Measurements from ENCODE around the gene RGL3.
"Not testable (repeated sequence)": the region's sequence is repeated elsewhere in the genome, so short reads cannot be mapped to it uniquely, and the experiment has no call there.

RGL3 gene

DNA sequence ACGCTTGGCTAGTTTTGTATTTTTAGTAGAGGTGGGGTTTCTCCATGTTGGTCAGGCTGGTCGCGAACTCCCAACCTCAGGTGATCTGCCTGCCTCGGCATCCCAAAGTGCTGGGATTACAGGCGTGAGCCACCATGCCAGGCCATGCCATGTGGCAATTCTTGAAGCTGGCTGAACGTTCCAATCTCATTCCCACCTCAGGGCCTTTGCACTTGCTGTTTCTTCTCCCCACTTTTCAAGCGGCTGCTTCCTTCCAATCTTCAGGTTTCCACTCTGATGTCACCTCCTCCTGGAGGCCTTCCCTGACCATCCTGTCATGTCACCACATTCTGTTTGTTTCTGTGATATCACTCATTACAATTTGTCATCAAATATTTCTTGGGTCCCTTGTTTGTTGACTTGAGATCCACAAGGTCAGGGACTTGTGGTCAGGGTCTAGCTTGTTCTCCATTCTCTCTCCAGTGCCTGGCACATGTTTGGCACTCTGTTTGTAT lies 39.2 kb downstream of the RGL3 start:
- DNase-seq, result no peak

DNA sequence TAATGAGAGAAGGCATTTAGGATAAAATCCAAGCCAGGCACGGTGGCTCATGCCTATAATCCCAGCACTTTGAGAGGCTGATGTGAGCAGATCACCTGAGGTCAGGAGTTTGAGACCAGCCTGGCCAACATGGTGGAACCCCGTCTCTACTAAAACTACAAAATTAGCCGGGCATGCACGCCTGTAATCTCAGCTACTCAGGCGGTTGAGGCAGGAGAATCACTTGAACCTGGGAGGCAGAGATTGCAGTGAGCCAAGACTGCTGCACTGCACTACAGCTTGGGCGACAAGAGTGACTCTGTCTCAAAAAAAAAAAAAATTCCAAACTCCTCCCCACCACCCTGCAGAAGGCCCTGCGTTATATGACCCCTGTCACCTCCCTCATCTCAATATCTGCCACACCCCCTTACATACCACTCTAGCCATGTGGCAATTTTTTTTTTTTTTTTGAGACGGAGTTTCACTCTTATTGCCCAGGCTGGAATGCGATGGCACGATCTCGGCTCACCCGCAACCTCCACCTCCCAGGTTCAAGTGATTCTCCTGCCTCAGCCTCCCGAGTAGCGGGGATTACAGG lies 39.8 kb downstream of the RGL3 start:
- DNase-seq, result not testable (repeated sequence)

DNA sequence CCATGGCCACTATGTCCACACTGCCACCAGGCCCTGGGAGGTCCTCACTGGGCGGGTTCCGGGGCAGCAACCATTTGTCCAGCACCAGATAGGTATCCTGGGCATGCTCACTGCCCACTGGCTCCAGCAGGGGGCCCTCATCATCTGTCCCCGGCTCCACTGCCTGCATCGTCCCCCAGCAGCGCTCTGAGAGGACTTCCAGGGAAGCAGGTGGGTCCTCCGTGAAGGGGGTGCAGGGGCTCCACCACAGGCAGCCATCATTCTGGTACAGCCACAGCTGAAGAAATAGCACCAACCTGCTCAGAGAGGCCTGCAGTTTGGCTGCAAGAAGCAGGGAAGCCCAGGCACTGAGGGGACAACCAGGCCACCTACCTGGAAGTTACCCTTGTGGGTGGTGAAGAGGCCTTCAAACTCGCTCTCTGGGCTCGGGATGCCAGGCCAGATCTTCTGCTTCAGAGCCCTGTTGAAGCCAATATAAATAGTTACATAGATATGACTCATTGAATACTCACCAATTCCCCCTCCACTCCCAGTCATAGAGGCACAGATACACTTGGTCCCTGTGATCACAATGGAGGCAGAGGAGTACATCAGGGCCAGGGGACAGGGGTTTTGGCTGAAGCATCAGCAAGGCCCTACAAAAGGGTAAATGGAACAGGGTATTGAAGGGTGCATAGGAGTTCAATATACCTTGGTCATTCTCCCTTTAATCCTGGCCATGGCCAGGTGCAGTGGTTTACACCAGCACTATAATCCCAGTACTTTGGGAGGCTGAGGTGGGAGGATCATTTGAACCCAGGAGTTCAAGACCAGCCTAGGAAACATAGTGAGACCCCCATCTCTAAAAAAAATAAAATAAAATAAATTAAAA lies 40.6 kb downstream of the RGL3 start:
- DNase-seq, result peak; percentile 50

DNA sequence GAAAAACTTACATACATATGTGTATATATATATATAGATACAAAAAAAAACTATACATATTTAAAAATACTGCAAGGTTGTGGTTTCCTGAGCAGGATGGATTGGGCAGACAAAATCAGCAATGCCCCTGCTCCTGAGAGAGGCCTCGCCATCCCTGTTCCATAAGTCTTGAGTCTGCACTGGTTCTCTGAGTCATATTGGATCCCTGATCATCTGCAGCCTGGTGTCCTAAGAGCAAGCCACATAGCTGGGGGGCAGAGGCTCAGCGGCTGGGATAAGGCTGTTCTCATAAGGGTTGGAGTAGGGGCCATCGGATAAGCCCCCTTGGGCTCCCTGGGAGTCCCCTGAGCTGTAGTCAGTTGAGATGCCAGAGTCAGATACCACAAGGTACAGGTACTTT lies 41.4 kb downstream of the RGL3 start:
- DNase-seq, result no peak

DNA sequence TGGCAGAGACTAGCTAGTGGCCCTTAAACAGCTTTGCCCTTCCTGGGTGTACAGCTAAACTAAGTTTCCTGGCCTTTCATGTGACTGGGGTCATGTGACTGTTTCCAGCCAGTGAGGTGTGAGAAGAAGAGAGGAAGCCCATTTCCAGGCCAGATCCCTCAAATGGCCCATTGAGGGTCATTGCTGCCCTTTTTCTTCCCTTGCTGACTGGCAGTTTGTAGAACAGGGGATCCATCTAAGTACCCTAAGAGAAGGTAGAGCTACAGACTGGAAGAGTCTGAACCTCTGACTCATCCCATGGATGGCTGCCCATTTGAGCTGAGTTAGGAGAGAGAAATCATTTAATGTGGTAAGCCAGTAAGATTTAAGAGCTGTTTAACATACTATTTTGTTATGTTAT lies 41.9 kb downstream of the RGL3 start:
- DNase-seq, result no peak

DNA sequence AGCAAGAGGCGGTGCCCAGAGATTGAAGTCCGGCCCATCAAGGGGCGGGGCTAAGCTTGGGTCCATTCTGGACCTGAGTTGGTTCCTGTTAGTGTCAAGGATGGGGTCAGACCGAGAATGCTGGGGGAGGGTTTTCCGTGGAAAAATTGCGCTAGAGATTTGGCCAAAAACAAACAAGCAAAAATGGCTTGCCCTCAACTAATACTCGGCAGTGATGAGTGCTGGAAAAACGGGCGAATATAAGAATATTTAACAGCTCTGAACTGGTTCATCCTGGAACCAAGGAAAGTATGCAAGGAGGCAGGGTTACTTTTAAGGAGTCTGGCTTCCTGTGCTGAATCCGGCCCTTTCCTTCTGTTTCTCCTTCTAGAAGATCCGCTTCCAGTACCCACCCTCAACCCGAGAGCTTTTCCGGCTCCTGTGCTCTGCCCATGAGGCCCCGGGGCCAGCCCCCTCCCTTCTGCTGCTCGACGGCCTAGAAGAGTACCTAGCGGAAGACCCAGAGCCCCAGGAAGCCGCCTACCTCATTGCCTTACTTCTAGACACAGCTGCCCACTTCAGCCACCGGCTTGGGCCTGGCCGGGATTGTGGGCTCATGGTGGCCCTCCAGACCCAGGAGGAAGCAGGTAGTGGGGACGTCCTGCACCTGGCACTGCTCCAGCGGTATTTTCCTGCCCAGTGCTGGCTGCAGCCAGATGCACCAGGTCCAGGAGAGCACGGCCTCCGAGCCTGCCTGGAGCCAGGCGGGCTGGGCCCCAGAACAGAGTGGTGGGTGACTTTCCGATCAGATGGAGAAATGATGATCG lies 43.8 kb downstream of the RGL3 start:
- peak; percentile 62 for DNase-seq

DNA sequence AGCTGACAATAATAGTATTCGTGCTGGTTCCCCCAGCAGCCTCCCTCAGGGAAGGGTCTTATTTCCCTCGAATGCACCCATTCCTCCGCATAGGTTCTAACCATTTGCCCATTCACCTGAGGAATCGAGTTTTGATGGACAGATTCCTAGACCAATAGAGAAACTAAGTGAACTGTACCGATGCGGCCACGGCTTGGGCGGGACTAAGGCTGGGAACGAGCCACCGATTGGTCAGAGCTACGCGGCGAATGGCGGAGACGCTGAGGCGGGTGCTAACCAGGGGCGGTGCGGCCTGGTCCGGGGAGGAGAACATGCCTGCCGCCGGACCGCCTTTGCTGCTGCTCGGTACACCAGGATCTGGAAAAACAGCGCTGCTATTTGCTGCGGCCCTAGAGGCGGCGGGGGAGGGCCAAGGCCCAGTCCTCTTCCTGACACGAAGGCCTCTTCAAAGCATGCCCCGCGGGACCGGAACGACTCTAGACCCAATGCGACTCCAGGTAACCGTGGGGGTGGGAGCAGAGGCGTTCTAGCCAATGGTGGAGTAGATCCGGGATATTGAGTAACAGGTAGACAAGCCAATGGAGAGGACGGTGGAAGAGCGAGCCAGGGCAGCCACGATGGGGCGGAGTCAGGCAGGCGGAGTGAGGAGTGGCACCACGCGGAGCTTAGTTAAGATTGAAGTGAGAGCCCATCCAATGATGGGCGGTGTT lies 44.5 kb downstream of the RGL3 start, which contains the start of gene SWSAP1:
Gene SWSAP1, plus strand, starts transcription at position 234 of the 710 bp plus-strand sequence. Its CDS starts 15 bp downstream, at position 249.
- DNase-seq, result peak; percentile 100

DNA sequence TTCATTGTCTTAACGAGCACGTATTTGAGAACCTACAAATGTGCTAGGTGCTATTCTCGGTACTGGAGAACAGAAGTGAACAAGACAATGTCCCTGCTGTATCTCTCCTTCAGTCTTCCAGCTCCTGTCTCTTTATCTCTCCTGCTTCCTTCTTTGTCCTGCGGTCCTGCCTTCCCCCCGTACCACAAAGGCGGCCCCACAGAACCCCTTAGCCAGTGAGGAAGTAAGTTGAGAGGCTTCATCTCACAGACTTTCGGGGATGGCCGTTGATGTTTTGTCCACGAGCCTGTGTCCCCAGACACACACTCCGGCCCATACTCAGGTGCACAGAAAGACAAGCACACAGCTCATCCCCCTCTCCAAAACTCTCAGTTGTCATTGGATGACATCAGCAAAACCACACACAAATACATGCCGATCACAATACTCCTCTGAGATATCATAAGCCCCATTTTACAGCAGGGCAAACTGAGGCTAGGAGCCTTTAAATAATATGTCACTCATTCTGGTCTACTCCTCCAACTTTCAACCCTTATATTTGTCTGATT lies 45.2 kb downstream of the RGL3 start:
- DNase-seq, result no peak

DNA sequence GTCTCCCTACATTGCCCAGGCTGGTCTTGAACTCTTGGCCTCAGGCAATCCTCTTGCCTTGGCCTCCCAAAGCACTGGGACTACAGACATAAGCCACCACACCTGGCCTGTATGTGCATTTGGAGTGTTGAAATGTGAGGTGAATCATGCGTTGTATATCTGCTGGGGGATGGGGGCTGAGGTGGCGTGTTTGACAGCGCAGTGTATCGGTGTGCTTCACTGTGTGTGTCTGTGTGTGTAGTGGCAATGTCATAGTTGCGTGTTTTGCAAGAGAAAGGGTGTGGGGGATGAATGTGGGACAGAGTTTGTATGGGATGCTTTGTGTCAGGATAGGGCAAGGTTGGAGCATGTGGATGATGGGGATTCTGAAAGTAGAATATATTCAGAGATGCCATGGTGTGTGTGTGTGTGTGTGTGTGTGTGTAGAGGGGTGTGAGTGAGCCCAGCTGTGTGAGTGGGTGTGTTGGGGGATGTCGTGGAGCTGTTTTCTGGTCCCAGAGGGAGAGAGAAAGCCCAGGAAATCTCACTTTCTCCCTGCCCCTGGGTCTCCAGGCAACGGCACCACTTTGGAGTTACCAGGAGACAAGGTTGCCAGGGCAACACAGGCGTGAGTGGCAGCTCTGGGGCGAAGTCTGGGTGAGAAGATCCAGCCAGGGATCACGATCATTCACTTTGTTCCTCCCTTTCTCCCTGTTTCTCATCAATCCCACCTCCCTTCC lies 45.8 kb downstream of the RGL3 start:
- peak; percentile 93 for DNase-seq

DNA sequence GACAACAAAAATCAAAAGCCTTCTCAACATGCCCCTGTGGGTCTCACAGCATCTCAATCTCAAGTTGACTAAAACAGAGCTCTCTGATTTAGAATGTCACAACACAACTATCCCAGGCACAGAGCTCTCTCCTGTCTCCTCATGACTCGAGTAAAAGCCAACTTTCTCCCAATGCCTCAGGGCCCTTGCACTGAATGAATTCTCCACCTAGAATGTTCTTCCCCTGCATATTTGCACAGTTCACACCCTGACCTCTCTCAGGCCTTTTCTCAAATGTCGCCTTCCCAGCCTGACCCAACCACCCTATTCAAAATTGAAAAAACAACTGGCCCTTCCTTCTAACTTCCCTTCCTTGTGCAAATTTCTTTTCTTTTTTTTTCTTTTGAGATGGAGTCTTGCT lies 48.4 kb downstream of the RGL3 start:
- DNase-seq, result no peak

DNA sequence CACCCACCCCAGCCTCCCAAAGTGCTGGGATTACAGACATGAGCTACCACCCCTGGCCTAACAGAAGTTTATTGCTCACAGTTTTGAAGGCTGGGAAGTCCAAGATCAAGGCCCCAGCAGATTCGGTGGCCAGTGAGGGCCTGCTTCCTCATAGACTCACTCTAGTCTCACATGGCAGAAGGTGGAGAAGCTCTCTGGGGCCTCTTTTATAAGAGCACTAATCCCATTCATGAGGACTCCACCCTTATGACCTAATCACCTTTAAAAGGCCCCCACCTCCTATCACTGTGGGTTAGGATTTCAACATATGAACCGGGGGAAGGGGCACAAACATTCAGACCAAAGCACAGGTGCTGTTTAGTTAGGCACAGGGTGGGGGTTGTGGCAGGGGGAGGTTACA lies 51.6 kb downstream of the RGL3 start:
- no peak for DNase-seq

DNA sequence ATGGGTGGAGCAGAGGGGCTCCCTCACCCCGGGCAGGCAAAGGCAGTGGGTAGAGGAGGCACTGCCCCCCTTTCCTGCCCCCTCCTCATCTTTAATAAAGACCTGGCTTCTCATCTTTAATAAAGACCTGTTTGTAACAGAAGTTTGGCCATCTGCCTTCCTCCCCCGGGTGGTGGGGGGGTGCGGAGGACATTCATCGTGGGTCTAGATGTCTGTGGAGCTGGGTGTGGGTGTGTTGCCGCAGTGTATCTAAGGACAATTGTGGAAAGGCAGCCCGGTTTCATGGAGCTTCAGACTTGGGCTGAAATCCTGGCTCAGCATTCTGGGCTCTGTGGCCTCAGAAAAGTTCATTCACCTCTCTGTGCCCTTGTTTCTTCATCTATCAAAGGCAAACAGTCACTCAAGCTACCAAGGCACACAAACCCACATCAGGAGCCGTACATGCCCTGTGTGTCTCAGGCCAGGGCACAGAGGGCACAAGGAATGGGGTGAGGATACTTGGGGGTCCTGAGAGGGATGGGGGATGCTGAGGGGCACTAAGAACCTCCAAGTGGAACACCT lies 53.5 kb downstream of the RGL3 start:
- DNase-seq, result no peak

DNA sequence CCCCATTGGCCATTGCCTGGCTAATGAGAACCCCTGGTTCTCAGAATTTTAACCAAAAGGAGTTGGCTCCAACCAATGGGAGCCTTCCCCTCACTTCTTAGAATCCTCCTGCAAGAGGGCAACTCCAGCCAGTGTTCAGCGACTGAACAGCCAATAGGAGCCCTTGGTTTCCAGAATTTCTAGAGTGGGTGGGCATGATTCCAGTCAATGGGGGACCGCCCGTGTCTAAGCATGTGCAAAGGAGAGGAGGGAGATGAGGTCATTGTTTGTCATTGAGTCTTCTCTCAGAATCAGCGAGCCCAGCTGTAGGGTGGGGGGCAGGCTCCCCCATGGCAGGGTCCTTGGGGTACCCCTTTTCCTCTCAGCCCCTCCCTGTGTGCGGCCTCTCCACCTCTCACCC lies 54.2 kb downstream of the RGL3 start:
- no peak for DNase-seq

DNA sequence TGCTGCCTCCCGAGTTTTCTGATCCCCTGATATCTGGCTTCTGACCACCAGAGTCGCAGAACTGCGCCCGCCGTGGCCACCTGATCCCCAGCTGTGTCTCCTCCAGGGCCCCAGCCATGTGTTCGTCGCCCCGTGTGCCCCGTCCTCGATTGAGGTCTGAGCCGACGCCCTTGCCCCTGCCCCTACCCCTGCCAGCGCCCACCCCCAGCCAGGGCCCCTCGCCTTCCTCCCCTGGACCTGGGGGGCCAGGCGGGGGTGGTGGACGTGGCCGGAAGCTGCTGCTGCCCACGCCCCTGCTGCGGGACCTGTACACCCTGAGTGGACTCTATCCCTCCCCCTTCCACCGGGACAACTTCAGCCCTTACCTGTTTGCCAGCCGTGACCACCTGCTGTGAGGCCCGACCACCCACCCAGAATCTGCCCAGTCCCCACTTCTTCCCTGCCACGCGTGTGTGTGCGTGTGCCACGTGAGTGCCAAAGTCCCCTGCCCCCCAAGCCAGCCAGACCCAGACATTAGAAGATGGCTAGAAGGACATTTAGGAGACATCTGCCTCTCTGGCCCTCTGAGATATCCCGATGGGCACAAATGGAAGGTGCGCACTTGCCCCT lies 54.7 kb downstream of the RGL3 start:
- DNase-seq, result no peak

DNA sequence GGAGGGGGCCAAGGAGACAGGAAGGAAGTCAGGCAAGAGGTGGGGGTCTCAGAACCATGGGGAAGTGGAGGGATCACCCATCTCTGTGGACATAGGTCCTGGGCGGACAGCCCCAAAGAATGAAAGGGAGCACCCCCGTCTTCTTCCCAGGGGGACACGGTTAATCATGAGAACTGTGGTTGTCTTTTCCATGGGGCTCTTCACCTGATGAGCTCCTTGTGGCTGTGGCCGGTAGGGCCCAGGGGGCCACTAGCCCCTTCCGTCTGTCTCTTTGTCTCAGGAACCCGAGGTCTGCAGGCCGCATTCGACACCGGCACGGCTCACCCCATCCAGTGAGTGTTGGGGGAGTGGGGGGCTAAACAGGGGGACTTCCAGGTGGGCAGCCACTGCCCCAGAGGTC lies 55.2 kb downstream of the RGL3 start:
- no peak for DNase-seq

DNA sequence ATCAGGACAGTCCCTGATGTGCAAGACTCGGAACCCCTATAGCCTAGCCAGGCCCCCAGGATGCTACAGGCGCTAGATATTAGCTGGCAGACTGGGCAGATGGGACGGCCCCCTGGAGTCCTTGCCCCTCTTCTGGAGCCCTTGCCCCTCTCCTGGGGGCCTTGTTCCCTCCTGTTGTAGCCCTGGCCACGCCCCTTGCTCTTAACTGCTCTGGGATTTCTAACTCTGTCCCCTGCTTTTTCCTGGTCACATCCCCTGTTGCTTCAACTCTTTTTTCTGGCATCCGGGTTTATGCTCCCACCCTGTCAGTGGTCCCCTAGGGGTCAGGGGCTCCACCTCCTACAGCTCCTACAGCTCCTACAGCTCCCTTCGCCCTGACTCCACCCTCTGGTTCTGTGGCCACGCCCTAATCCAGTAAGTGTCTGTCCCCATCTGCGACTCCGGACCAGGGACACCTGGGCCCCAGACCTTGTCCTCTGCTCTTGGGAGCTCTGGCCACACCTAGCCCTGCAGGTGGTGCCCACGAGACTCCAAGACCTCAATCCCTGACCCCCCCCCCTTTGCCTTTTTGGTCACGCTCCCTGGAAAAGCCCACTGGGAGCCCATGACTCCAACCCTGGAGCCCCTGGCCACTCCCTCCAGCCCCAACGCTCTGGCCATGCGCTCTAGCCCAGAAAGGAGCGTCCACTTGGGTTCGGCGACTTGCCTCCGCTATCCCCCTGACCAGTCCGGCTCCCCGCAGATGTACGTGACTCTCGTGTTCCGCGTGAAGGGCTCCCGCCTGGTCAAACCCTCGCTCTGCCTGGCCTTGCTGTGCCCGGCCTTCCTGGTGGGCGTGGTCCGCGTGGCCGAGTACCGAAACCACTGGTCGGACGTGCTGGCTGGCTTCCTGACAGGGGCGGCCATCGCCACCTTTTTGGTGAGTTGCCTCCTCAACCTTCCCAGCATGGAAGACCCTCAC lies 57.1 kb downstream of the RGL3 start:
- DNase-seq, result no peak

DNA sequence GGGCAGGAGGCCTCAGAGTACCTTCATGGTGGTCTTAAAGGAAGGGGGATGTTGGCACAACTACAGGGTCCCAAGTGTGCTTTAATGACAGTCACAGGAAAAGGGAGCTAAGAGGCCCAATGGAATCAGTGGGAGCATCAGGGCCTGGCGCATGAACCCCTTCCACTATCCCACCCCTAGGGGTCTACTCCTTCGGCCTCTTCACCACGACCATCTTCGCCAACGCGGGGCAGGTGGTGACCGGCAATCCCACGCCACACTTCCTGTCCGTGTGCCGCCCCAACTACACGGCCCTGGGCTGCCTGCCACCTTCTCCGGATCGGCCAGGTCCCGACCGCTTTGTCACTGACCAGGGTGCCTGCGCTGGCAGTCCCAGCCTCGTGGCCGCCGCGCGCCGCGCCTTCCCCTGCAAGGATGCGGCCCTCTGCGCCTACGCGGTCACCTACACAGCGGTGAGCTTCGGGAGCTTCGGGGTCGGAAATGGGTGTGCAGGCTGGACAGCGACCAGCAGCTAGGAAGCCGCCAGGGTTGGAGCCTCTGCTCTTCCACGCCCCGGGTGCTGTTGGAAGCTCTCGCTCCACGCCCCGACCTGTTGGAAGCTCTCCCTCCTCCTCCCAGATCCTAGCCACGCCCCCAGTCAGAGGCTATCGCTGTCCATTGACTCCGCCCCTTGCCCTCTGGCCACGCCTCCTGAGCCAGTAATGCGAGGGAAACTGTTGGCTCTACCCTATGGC lies 57.9 kb downstream of the RGL3 start:
- DNase-seq, result peak; percentile 72

DNA sequence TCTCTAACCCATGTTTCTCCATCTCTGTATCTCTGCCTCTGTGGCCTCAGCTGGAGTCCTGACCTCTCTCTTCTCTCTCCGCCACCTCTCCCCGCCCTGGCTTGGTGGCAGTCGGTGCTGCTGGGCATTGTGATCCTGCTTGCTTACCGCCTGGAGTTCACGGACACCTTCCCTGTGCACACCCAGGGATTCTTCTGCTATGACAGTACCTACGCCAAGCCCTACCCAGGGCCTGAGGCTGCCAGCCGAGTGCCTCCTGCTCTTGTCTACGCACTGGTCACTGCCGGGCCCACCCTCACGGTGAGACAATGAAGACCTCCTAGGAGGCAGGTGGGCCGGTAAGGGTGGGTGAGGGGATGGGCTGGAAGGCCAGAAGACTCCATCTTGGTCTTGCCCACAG lies 59.7 kb downstream of the RGL3 start:
- no peak for DNase-seq

All from NCI-H69 (cell line).